HG02571 (cell line): ENCODE measurements around the gene PLCG2.
A peak's percentile ranks its signal among the peaks of the same experiment; 100 is the strongest.
"Not testable (repeated sequence)": the region's sequence is repeated elsewhere in the genome, so short reads cannot be mapped to it uniquely, and the experiment has no call there.

Source experiments
- ATAC-seq: cut with Tn5 transposase; IDR thresholded peaks from one replicate; pipeline ENCODE4 v1.9.1; 2021; ENCODE audit warnings: mild to moderate bottlenecking, moderate library complexity; ENCODE audit not compliant: unreplicated experiment

Gene PLCG2

GRCh38 chr16:81778861-81779535, at the start of gene PLCG2:
Gene PLCG2 (plus strand): TSS chr16:81779291. CDS start chr16:81785990, 6,699 bp downstream.
- ATAC-seq, result peak; percentile 75

DNA sequence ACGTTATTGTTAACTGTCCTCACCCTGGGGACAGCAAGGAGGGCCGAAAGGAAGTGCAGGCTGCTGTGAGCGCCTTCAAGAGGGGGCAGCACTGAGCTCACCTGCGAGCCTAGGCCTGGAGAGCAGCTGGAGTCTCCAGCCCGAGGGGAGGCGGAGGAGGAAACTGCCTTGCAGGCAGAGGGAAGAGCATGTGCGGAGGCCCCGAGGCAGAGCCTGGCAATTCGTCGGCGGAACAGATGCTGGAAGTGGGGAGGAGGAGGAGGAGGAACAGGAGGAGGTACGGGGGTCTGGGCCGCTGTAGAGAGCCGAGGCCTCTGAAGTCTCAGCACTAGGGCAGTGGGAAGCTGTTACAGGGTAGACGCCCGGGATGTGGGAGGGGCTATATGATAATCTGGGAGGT, 49.6 kb upstream of the PLCG2 start:
- ATAC-seq, result no peak

DNA sequence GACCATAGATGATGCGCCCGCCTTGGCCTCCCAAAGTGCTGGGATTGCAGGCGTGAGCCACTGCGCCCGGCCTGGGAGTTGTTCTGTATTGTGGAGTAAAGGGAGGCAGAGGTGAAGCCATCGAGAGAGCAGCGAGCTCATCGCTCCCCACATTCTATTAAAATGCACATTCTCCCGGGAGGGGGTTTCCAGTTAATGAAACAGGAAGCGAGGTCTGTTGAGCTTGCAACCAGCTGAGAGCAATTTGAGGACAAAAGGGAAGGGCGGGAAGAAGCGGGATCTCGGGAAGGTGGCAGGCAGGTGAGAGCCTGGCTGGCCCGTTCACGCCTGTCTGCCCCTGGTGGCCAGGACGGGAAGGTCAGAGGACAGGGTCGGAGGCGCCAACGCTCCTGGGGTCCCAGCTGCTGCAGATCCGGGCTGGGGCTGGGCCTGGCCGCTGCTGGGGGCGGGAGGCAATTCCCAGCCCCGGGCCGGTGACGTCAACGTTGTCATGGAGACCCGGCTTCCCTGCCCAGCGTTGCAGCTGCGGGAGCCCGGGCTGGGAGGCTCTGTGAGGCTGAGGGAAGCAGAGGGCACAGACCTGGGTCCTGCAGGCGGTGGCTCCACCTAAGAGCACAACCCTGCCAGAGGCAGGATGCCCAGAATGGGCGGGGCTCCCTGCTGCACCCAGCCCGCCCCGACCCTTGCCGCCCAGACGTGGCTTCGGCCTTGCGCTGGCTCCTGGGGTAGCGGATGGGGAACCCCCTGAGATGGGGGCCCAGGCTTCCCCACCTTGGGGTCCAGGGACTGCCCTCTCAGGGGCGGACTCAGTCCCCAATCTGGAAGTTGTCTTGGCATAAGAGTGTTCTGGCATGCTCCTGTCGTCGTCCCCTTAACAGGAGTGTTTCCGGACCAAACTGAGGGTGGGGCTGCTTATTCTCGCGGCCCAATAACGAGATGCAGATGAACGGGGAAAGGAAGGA, 48.7 kb upstream of the PLCG2 start:
- ATAC-seq, result peak; percentile 60

- ATAC-seq, result no peak
These were observed 47.4 kb upstream of the PLCG2 start for GRCh38 chr16:81731649-81732048.

GRCh38 chr16:81732699-81733098, 46.4 kb upstream of the PLCG2 start:
- no peak for ATAC-seq

- no peak for ATAC-seq
These were observed 45.8 kb upstream of the PLCG2 start for GRCh38 chr16:81733295-81733694.

DNA sequence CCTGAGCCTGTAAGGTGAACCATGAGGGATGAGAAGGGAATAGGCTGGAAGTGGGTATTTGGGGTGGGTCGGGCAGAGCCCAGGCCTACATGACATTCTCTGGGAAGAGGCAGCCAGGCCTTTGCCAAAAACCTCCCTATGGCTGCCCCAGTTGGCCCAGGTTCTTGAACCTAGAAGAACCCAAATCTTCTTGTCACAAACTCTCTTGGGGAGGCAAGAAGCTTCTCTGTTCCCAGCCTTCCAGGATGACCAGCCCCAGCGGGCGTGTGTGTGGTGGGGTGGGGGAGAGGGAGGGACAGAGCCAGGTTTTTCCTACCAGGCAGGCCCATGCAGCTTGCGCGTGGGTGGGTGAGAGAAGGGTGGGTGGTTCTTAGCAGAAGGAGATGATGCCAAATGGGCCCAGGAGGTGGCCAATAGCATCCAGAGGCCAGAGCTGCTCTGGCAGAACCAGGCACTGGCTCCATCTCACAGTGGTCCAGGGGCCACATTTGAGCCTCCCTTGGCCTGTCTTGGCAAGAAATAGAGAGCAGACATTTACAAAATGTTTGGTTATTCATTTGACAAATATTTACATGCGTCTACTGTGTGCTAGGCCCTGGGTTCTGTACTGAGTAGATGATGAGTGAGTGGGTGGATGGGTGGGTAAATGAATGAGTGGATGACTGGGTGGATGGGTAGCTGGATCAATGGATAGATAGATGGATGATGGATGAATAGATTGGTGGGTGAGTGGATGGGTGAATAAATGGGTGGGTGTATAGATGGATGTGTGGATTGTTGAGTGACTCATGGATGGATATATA, 44.3 kb upstream of the PLCG2 start:
- ATAC-seq, result no peak

DNA sequence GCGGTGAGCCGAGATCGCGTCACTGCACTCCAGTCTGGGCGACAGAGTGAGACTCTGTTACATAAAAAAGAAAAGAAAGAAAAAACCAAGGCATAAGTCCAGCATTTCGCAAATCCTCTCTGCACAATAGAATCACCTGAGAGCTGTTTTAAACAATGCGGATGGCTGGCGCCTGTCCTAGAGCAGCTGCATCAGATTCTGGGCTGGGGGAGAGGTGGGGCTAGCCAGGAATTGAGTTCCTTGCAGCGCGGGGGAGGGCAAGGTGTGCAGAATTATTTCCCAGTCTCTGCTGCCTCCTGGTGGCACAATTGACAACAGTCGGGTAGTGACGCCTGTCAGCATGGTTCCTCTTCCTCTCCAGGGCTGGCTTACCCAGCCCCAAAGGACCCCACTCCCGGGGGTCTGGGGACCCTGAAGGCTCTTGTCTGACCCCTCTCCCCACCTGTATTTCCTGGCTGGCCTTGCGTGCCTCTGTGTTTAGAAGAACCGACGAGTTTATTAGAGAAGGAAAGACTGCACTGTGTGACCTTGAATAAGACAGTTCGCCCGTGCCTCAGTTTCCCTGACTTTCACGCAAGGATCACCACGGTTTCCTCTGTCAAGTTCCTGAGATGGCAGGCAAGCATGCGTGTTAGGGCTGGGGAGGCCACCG, 41.1 kb upstream of the PLCG2 start:
- ATAC-seq, result peak; percentile 58

GRCh38 chr16:81738783-81739496, 40.2 kb upstream of the PLCG2 start:
- no peak for ATAC-seq

- no peak for ATAC-seq
These were observed 39.6 kb upstream of the PLCG2 start for GRCh38 chr16:81739503-81739902.

DNA sequence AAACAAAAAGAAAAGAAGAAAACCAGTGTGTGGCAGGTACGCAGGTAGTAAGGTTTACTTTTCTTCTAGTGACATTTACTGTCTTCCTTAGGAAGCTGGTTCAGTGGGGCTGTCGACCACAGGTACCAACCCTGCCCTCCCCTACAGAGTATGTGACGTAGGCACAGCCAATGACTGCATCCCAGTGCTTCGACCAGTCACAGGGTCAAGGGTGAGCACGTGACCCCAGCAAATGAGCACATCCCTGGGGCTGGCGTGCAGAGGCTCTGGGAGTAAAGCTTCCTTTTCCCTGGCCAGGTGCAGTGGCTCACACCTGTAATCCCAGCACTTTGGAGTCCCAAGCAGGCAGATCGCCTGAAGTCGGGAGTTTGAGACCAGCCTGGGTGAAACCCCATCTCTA, 38.9 kb upstream of the PLCG2 start:
- peak; percentile 52 for ATAC-seq

DNA sequence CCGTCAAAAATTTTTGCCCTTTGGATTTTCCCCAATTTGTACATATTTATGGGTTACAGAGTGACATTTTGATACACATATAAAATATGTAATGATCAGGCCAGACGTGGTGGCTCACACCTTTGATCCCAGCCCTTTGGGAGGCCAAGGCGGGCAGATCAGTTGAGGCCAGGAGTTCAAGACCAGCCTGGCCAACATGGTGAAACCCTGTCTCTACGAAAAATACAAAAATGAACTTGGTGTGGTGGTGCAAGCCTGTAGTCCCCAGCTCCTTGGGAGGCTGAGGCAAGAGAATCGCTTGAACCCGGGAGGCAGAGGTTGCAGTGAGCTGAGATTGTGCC, 37.7 kb upstream of the PLCG2 start:
- not testable (repeated sequence) for ATAC-seq

- no peak for ATAC-seq
These were observed 34.7 kb upstream of the PLCG2 start for GRCh38 chr16:81744385-81744784.

DNA sequence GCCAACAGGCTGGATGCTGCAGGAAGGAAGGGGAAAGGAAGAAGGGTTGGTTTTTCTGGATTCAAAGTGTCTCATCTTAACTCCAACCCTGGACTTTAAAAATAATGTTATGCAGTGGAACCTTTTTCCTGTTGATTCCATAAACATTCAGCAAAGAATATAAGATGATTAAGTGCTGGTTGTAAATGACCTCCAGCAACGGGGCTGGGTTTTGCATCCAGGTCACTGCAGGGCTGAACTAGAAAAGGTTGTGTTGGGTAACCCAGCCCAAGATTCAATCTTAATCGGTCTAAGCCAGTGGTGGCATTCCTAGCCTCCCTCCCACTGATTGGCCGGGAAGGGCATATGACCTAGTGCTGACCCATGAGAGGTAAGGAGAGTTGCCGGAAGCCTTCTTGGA, 34.2 kb upstream of the PLCG2 start:
- ATAC-seq, result no peak

- ATAC-seq, result peak; percentile 63
These were observed 33.2 kb upstream of the PLCG2 start for GRCh38 chr16:81745704-81746558.

DNA sequence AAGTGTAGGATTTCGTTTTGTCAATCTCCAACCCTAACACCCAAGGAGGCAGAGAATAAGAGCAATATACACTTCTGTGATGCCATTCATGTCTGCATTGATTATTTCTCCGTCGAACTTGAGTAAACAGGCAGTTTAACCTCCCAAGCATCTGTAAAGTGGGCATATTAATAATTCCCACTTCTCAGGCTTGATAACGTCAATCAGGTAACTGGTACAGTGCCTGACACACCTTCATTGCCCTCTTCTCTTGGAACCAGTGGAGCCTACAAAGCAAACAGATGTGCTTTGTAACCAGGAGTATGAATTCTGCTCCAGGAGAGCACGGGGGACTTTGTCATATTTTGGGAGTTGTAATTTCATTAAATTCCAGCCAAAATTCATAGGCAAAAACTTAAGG, 32.5 kb upstream of the PLCG2 start:
- ATAC-seq, result no peak

DNA sequence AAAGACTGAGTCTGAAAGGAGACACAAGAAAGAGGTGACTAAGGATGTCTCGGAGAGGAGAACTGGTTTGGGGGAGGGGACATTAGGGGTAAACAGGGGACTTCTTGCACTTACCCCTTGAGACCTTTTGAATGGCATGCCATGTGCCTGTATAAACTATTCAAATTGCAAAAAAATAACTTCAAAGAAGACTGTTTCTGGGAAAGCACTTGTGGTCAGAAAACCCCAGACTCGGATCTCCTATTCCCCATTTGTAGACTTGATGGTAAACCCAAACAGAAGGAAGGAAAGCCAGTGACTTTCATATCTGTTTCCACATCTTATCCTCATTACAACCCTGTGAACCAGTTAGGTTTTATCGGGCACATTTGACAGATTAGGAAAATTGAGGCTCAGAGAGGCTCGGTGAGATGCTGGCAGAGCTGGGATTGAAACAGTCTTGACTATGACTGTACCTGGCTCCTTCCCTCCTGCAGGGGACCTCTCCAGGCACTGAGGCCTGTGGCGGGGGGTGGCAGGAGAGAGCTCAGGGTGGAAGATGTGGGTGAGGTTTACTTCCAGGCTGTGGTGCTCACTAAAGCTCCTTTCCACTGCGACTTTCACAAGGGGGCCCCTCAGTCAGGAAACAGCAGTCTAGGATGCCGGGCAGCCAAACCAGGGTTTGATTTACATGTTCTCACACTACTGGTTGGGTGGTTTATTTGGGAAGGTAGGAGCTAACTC, 30.5 kb upstream of the PLCG2 start:
- ATAC-seq, result no peak

GRCh38 chr16:81752225-81752875, 26.7 kb upstream of the PLCG2 start:
- ATAC-seq, result peak; percentile 88
